ENCODE results near the gene FOXO6. TPM values are rescaled to one million over a fixed set of nuclear protein-coding genes. Genes with fewer than 3 reads are reported as not detected.

The FOXO6 gene
- total and polyA plus RNA-seq, 9 of the 15 experiments (the other 6 are each of a cell fraction or from before 2014, with no cell fraction given) = 0.04 to 0.31 (median 0.12) TPM; not detected in 5

DNA sequence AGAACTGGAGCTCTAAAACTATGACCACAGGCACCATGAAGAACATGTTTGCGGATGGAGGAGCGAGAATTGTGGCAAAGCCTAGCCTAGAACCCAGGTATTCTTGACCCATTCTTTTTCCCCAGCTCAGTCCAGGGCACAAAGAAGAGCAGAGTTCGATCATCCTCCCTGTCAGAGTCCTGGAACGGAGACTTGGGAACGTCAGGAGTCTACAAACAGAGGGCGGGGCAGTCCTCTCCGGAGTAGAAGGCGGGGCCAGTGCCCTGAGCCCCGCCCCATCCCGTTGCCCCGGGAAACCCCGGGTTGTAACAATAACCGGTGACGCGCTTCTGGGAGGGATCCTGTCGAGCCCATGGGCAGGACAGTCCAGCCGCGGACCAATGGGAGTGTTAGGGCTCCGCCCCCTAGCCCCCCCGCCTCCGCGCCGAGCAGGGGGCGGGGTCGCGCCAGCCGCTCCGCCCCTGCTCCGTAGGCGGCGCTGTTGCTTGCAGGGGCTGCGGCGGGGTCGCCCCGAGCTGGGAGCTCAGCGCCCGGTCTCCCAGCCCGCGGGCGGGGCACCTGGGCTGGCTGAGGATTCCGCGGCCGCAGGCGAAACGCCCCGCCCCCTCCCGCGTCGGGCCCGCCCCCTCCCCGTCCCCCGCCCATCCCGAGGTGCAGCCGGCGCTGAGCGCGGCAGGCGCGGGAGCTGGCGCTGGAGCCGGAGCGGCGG, at the start of gene FOXO6 (continued):
- no peak for TF ChIP-seq MAFK (IDR thresholded peaks at IDR 0.05; ENCODE audit: low read length)
- TF ChIP-seq ZNF212 (CRISPR knock-in tag; IDR thresholded peaks at IDR 0.05) = no peak
- no peak for TF ChIP-seq RBM39 (optimal IDR thresholded peaks at IDR 0.05; ENCODE audit: low read depth, low read length)
- TF ChIP-seq ESRRA (IDR thresholded peaks at IDR 0.05; ENCODE audit: borderline replicate concordance, low read depth) = peak; percentile 63; the same call in 1 of the 2 replicates
- TF ChIP-seq, protein P1, sequence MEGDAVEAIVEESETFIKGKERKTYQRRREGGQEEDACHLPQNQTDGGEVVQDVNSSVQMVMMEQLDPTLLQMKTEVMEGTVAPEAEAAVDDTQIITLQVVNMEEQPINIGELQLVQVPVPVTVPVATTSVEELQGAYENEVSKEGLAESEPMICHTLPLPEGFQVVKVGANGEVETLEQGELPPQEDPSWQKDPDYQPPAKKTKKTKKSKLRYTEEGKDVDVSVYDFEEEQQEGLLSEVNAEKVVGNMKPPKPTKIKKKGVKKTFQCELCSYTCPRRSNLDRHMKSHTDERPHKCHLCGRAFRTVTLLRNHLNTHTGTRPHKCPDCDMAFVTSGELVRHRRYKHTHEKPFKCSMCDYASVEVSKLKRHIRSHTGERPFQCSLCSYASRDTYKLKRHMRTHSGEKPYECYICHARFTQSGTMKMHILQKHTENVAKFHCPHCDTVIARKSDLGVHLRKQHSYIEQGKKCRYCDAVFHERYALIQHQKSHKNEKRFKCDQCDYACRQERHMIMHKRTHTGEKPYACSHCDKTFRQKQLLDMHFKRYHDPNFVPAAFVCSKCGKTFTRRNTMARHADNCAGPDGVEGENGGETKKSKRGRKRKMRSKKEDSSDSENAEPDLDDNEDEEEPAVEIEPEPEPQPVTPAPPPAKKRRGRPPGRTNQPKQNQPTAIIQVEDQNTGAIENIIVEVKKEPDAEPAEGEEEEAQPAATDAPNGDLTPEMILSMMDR (IDR thresholded peaks at IDR 0.05 in 2 of 3, conservative IDR thresholded peaks at IDR 0.05 in 1 of 3; ENCODE audit: insufficient read depth in 2 of 3, low read depth in 1 of 3, low read length in 3 of 3) = peak; percentile 76 to 89 (median 85)
- TF ChIP-seq, protein P2, sequence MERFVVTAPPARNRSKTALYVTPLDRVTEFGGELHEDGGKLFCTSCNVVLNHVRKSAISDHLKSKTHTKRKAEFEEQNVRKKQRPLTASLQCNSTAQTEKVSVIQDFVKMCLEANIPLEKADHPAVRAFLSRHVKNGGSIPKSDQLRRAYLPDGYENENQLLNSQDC (CRISPR knock-in tag; IDR thresholded peaks at IDR 0.05) = no peak
- no peak for TF ChIP-seq CBX8 (IDR thresholded peaks at IDR 0.05; ENCODE audit: borderline replicate concordance, extremely low read depth, low read depth, low read length, poor library complexity, severe bottlenecking)
- TF ChIP-seq CCNT2 (IDR thresholded peaks at IDR 0.05; ENCODE audit: borderline replicate concordance, extremely low read depth, insufficient read length, low read depth, low read length) = peak; percentile 98
- no peak for TF ChIP-seq ZNF282 (CRISPR knock-in tag; IDR thresholded peaks at IDR 0.05)
- TF ChIP-seq, protein P3, sequence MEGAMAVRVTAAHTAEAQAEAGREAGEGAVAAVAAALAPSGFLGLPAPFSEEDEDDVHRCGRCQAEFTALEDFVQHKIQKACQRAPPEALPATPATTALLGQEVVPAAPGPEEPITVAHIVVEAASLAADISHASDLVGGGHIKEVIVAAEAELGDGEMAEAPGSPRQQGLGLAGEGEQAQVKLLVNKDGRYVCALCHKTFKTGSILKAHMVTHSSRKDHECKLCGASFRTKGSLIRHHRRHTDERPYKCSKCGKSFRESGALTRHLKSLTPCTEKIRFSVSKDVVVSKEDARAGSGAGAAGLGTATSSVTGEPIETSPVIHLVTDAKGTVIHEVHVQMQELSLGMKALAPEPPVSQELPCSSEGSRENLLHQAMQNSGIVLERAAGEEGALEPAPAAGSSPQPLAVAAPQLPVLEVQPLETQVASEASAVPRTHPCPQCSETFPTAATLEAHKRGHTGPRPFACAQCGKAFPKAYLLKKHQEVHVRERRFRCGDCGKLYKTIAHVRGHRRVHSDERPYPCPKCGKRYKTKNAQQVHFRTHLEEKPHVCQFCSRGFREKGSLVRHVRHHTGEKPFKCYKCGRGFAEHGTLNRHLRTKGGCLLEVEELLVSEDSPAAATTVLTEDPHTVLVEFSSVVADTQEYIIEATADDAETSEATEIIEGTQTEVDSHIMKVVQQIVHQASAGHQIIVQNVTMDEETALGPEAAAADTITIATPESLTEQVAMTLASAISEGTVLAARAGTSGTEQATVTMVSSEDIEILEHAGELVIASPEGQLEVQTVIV (CRISPR knock-in tag; IDR thresholded peaks at IDR 0.05; ENCODE audit: borderline replicate concordance) = no peak
- TF ChIP-seq RFX1 (IDR thresholded peaks at IDR 0.05) = peak; percentile 97
- TF ChIP-seq TCFL5 (CRISPR knock-in tag; conservative IDR thresholded peaks at IDR 0.05) = no peak
- TF ChIP-seq NFE2 (IDR thresholded peaks at IDR 0.05; ENCODE audit: low read depth) = no peak
- TF ChIP-seq, protein P4, sequence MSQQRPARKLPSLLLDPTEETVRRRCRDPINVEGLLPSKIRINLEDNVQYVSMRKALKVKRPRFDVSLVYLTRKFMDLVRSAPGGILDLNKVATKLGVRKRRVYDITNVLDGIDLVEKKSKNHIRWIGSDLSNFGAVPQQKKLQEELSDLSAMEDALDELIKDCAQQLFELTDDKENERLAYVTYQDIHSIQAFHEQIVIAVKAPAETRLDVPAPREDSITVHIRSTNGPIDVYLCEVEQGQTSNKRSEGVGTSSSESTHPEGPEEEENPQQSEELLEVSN (IDR thresholded peaks at IDR 0.05; ENCODE audit: borderline replicate concordance in 1 of 2, extremely low read depth in 1 of 2, insufficient read depth in 1 of 2, insufficient read length in 1 of 2, low read depth in 1 of 2, low read length in 1 of 2, poor library complexity in 1 of 2, severe bottlenecking in 1 of 2) = peak in 1 of 2 experiments; percentile 84
- peak; percentile 97 for TF ChIP-seq SP1 (CRISPR knock-in tag; IDR thresholded peaks at IDR 0.05)
- TF ChIP-seq, protein P5, sequence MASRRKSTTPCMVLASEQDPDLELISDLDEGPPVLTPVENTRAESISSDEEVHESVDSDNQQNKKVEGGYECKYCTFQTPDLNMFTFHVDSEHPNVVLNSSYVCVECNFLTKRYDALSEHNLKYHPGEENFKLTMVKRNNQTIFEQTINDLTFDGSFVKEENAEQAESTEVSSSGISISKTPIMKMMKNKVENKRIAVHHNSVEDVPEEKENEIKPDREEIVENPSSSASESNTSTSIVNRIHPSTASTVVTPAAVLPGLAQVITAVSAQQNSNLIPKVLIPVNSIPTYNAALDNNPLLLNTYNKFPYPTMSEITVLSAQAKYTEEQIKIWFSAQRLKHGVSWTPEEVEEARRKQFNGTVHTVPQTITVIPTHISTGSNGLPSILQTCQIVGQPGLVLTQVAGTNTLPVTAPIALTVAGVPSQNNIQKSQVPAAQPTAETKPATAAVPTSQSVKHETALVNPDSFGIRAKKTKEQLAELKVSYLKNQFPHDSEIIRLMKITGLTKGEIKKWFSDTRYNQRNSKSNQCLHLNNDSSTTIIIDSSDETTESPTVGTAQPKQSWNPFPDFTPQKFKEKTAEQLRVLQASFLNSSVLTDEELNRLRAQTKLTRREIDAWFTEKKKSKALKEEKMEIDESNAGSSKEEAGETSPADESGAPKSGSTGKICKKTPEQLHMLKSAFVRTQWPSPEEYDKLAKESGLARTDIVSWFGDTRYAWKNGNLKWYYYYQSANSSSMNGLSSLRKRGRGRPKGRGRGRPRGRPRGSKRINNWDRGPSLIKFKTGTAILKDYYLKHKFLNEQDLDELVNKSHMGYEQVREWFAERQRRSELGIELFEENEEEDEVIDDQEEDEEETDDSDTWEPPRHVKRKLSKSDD (conservative IDR thresholded peaks at IDR 0.05; ENCODE audit: low read length) = no peak
- TF ChIP-seq ZNF3 (CRISPR knock-in tag; IDR thresholded peaks at IDR 0.05) = no peak
- no peak for TF ChIP-seq CC2D1A (IDR thresholded peaks at IDR 0.05)

Data from K562 (cell line).